ENCODE results near the gene CDSN. TPM values are rescaled to one million over a fixed set of nuclear protein-coding genes. Genes with fewer than 3 reads are reported as not detected.

Gene CDSN
- total RNA-seq, 2 donors from 2014 or later = 0.50 to 1.5 TPM

GRCh38 chr6:31096656-31097055 lies 23.6 kb downstream of the CDSN start:
- no peak for DNase-seq (ENCODE audit: low spot score)
- Histone ChIP-seq H3K4me1 (replicated peaks) (no peaks in the 10 kb centered on the region), H3K9me3 (no peaks in the 10 kb centered on the region), H3K27me3 (replicated peaks; ENCODE audit: insufficient read depth) (no peaks in the 10 kb centered on the region), H3K27ac (no peak overlapping the region), H3K4me3 (no peak overlapping the region), H3K36me3 (no peaks in the 10 kb centered on the region)
- TF ChIP-seq POLR2A (IDR thresholded peaks at IDR 0.05) = no peak
- TF ChIP-seq CTCF (IDR thresholded peaks at IDR 0.05) = no peak
- no peak for TF ChIP-seq POLR2AphosphoS5 (IDR thresholded peaks at IDR 0.05)
- WGBS = 56% methylated on average over 5 of the region's 5 CpGs
- intact Hi-C loops (cut with DNase I) = no loop called here

- intact Hi-C loops (cut with DNase I) = no loop called here
- WGBS = 78% methylated on average over 3 of the region's 3 CpGs
- no peak for TF ChIP-seq POLR2A (IDR thresholded peaks at IDR 0.05)
- no peak for TF ChIP-seq POLR2AphosphoS5 (IDR thresholded peaks at IDR 0.05)
- no peak for TF ChIP-seq CTCF (IDR thresholded peaks at IDR 0.05)
- no peaks in the 10 kb centered on the region for H3K9me3 ChIP-seq
- H3K27me3 ChIP-seq (replicated peaks; ENCODE audit: insufficient read depth) = no peaks in the 10 kb centered on the region
- H3K4me3 ChIP-seq = no peak overlapping the region
- no peaks in the 10 kb centered on the region for H3K4me1 ChIP-seq (replicated peaks)
- no peaks in the 10 kb centered on the region for H3K36me3 ChIP-seq
- H3K27ac ChIP-seq = no peak overlapping the region
- no peak for DNase-seq (ENCODE audit: low spot score)
These were observed 24.0 kb downstream of the CDSN start for GRCh38 chr6:31096215-31096614.

- peak overlapping the region in 1 of 2 donors; percentile 10 for H3K27ac ChIP-seq
- peak; percentile 47 for DNase-seq (ENCODE audit: low spot score)
- H3K9me3 ChIP-seq = no peaks in the 10 kb centered on the region
- H3K36me3 ChIP-seq = no peaks in the 10 kb centered on the region
- H3K27me3 ChIP-seq (replicated peaks; ENCODE audit: insufficient read depth) = no peaks in the 10 kb centered on the region
- intact Hi-C loops (cut with DNase I) = no loop called here
- TF ChIP-seq POLR2AphosphoS5 (IDR thresholded peaks at IDR 0.05) (peak; percentile 58), CTCF (IDR thresholded peaks at IDR 0.05) (no peak), POLR2A (IDR thresholded peaks at IDR 0.05) (no peak)
- H3K4me3 ChIP-seq = no peak overlapping the region
- H3K4me1 ChIP-seq (replicated peaks) = no peaks in the 10 kb centered on the region
- WGBS = 41% methylated on average over 3 of the region's 3 CpGs
These were observed 25.8 kb downstream of the CDSN start for GRCh38 chr6:31094389-31094881.

GRCh38 chr6:31092769-31093505 lies 27.3 kb downstream of the CDSN start:
- TF ChIP-seq CTCF (IDR thresholded peaks at IDR 0.05) (no peak), POLR2A (IDR thresholded peaks at IDR 0.05) (no peak), POLR2AphosphoS5 (IDR thresholded peaks at IDR 0.05) (no peak)
- Histone ChIP-seq H3K4me3 (no peak overlapping the region), H3K36me3 (no peaks in the 10 kb centered on the region), H3K9me3 (no peaks in the 10 kb centered on the region), H3K4me1 (replicated peaks) (no peaks in the 10 kb centered on the region), H3K27me3 (replicated peaks; ENCODE audit: insufficient read depth) (no peaks in the 10 kb centered on the region), H3K27ac (no peak overlapping the region)
- intact Hi-C loops (cut with DNase I) = no loop called here
- 83% methylated on average over 12 of the region's 12 CpGs for WGBS
- DNase-seq (ENCODE audit: low spot score) = no peak

GRCh38 chr6:31092238-31092637 lies 28.0 kb downstream of the CDSN start:
- no peaks in the 10 kb centered on the region for H3K36me3 ChIP-seq
- no peak overlapping the region for H3K4me3 ChIP-seq
- no peak overlapping the region for H3K27ac ChIP-seq
- H3K4me1 ChIP-seq (replicated peaks) = no peaks in the 10 kb centered on the region
- 94% methylated on average over 2 of the region's 2 CpGs for WGBS
- intact Hi-C loops (cut with DNase I) = no loop called here
- no peaks in the 10 kb centered on the region for H3K27me3 ChIP-seq (replicated peaks; ENCODE audit: insufficient read depth)
- H3K9me3 ChIP-seq = no peaks in the 10 kb centered on the region
- DNase-seq (ENCODE audit: low spot score) = no peak
- no peak for TF ChIP-seq POLR2A (IDR thresholded peaks at IDR 0.05)
- no peak for TF ChIP-seq CTCF (IDR thresholded peaks at IDR 0.05)
- no peak for TF ChIP-seq POLR2AphosphoS5 (IDR thresholded peaks at IDR 0.05)

Data from prostate gland (tissue), 2 donors.